Measurements from ENCODE around the gene MAN1C1. TPM values are rescaled to one million over a fixed set of nuclear protein-coding genes. Genes with fewer than 3 reads are reported as not detected.

Gene MAN1C1
- total and polyA plus RNA-seq, 2 donors (not counting 1 experiment from before 2014, with no cell fraction given) = 0.31 to 0.89 TPM

DNA sequence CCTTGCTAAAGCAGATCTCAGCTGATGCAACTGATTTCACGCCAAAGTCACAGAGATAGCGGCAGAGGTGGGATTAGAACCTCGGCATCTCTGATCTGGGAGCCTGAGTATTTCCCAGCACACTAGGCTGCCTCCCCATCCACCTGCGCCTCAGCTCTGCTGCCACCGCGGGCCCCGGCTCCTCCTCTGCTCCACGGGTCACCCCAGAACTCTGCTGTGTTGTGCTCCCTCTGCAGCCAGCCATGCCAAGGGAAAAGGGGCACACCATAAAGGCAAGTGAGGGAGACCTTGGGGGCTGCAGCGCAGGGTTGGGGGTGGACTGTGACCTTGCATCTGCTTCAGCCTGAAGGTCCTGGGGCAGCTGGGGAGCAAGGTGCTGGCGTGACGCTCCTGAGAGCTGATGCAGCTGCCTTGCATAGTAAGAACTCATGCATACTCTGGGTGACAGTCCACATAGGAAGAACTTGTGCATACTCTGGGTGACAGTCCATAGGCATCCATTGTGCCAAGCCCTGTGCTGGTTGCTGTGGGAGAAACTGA is 68.7 kb downstream of the MAN1C1 start:
- Mint-ChIP-seq H3K4me1 (no peaks in the 10 kb centered on the region), H3K27me3 (peaks cover 18% of the 10 kb centered on the region), H3K4me3 (no peak overlapping the region), H3K9me3 (ENCODE audit: insufficient read depth) (no peaks in the 10 kb centered on the region), H3K27ac (no peak overlapping the region)
- Histone ChIP-seq H3K27me3 (replicated peaks in 1 of 4; ENCODE audit: control extremely low read depth in 1 of 4, control insufficient read depth in 3 of 4, insufficient read depth in 4 of 4, low read length in 3 of 4) (peaks cover 0 to 5% (median 1%) of the 10 kb centered on the region in 4 experiments), H4K20me1 (ENCODE audit: control insufficient read depth, insufficient read depth, low read length, poor library complexity, severe bottlenecking) (no peaks in the 10 kb centered on the region), H2AFZ (ENCODE audit: insufficient read depth, low read depth, low read length, poor library complexity, severe bottlenecking) (no peak overlapping the region), H3K4me1 (ENCODE audit: control insufficient read depth in 2 of 2, insufficient read depth in 2 of 2, low read length in 2 of 2) (no peaks in the 10 kb centered on the region), H3K79me2 (ENCODE audit: control insufficient read depth, insufficient read depth, low read length) (no peaks in the 10 kb centered on the region), H3K9me3 (ENCODE audit: control extremely low read depth in 1 of 3, control insufficient read depth in 2 of 3, insufficient read depth in 1 of 3, low read length in 2 of 3) (no peaks in the 10 kb centered on the region), H3K27ac (ENCODE audit: low read length in 2 of 2) (no peak overlapping the region), H3K9ac (ENCODE audit: low read length) (no peak overlapping the region), H3K4me2 (replicated peaks; ENCODE audit: low read depth, low read length, poor library complexity, severe bottlenecking) (no peak overlapping the region), H3K36me3 (replicated peaks in 1 of 2; ENCODE audit: control extremely low read depth in 1 of 2, control insufficient read depth in 1 of 2, extremely low read depth in 1 of 2, insufficient read depth in 2 of 2, low read length in 1 of 2) (no peaks in the 10 kb centered on the region), H3K4me3 (ENCODE audit: control extremely low read depth in 1 of 5, extremely low read depth in 1 of 5, insufficient read depth in 1 of 5, low read depth in 2 of 5, low read length in 4 of 5) (no peak overlapping the region)
- WGBS (ENCODE audit: insufficient coverage) = 94% methylated on average over 10 of the region's 11 CpGs
- no peak for ATAC-seq (ENCODE audit: low read depth)
- CTCF ChIA-PET = no interaction called here
- intact Hi-C loops (cut with micrococcal nuclease) = no loop called here
- POLR2A ChIA-PET = no interaction called here
- no peak for TF ChIP-seq EZH2 (IDR thresholded peaks at IDR 0.05; ENCODE audit: borderline replicate concordance, insufficient read depth, low read depth, low read length, poor library complexity, severe bottlenecking)
- TF ChIP-seq, protein P1, sequence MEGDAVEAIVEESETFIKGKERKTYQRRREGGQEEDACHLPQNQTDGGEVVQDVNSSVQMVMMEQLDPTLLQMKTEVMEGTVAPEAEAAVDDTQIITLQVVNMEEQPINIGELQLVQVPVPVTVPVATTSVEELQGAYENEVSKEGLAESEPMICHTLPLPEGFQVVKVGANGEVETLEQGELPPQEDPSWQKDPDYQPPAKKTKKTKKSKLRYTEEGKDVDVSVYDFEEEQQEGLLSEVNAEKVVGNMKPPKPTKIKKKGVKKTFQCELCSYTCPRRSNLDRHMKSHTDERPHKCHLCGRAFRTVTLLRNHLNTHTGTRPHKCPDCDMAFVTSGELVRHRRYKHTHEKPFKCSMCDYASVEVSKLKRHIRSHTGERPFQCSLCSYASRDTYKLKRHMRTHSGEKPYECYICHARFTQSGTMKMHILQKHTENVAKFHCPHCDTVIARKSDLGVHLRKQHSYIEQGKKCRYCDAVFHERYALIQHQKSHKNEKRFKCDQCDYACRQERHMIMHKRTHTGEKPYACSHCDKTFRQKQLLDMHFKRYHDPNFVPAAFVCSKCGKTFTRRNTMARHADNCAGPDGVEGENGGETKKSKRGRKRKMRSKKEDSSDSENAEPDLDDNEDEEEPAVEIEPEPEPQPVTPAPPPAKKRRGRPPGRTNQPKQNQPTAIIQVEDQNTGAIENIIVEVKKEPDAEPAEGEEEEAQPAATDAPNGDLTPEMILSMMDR (IDR thresholded peaks at IDR 0.05) = no peak
- no peak for DNase-seq

DNA sequence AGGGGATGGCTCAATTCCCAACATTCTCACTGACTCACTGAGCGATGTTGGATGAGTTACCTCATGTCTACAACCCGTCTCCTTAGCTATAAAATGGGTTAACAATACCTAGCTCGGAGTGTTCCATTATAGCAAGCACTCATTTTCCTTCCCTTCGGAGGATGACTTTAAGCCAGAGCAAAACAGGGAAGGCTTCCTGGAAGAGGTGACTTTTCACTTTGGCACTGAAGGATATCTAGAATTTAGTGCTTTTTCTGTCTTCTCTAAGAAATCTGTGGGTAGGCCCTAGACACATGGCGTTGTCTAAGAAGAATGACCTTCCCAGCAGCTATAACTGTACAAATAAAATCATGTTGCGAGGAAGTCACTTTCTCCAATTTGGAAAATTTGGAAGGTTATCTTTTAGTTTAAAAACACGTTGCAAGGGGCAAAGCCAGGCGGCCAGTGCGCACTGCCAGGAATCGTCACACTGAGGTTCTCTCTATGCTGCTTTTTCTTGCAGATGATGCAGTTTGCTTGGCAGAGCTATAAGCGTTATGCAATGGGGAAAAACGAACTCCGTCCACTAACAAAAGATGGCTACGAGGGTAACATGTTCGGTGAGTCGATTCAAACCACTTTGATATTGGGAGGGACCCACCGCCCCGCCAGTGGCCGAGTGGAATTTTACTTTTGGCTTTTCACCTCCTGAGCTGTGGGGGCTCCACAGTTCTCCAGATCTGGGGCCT is 69.5 kb downstream of the MAN1C1 start:
- CTCF ChIA-PET = no interaction called here

More for the DNA sequence above, 69.5 kb downstream of the MAN1C1 start:
- H3K4me1 Mint-ChIP-seq = no peaks in the 10 kb centered on the region
- peaks cover 0 to 5% (median 1%) of the 10 kb centered on the region in 4 experiments for H3K27me3 ChIP-seq (replicated peaks in 1 of 4; ENCODE audit: control extremely low read depth in 1 of 4, control insufficient read depth in 3 of 4, insufficient read depth in 4 of 4, low read length in 3 of 4)
- H3K27me3 Mint-ChIP-seq = peaks cover 13% of the 10 kb centered on the region
- H3K4me3 ChIP-seq (ENCODE audit: control extremely low read depth in 1 of 5, extremely low read depth in 1 of 5, insufficient read depth in 1 of 5, low read depth in 2 of 5, low read length in 4 of 5) = no peak overlapping the region
- H3K9me3 Mint-ChIP-seq (ENCODE audit: insufficient read depth) = no peaks in the 10 kb centered on the region
- no peaks in the 10 kb centered on the region for H3K79me2 ChIP-seq (ENCODE audit: control insufficient read depth, insufficient read depth, low read length)
- no peak overlapping the region for H3K4me3 Mint-ChIP-seq
- no peak overlapping the region for H3K27ac ChIP-seq (ENCODE audit: low read length in 2 of 2)
- no peaks in the 10 kb centered on the region for H4K20me1 ChIP-seq (ENCODE audit: control insufficient read depth, insufficient read depth, low read length, poor library complexity, severe bottlenecking)
- H3K4me1 ChIP-seq (ENCODE audit: control insufficient read depth in 2 of 2, insufficient read depth in 2 of 2, low read length in 2 of 2) = no peaks in the 10 kb centered on the region
- intact Hi-C loops (cut with micrococcal nuclease) = no loop called here
- no peaks in the 10 kb centered on the region for H3K36me3 ChIP-seq (replicated peaks in 1 of 2; ENCODE audit: control extremely low read depth in 1 of 2, control insufficient read depth in 1 of 2, extremely low read depth in 1 of 2, insufficient read depth in 2 of 2, low read length in 1 of 2)
- whole genome bisulfite sequencing (ENCODE audit: insufficient coverage) = 95% methylated on average over 15 of the region's 19 CpGs
- POLR2A ChIA-PET = no interaction called here
- no peak overlapping the region for H2AFZ ChIP-seq (ENCODE audit: insufficient read depth, low read depth, low read length, poor library complexity, severe bottlenecking)
- H3K9me3 ChIP-seq (ENCODE audit: control extremely low read depth in 1 of 3, control insufficient read depth in 2 of 3, insufficient read depth in 1 of 3, low read length in 2 of 3) = no peaks in the 10 kb centered on the region
- no peak overlapping the region for H3K27ac Mint-ChIP-seq
- no peak overlapping the region for H3K9ac ChIP-seq (ENCODE audit: low read length)
- ATAC-seq (ENCODE audit: low read depth) (no peak), DNase-seq (no peak)
- H3K4me2 ChIP-seq (replicated peaks; ENCODE audit: low read depth, low read length, poor library complexity, severe bottlenecking) = no peak overlapping the region
- TF ChIP-seq, protein P1 (IDR thresholded peaks at IDR 0.05) = no peak
- TF ChIP-seq EZH2 (IDR thresholded peaks at IDR 0.05; ENCODE audit: borderline replicate concordance, insufficient read depth, low read depth, low read length, poor library complexity, severe bottlenecking) = no peak
